GM19455 (cell line): ENCODE results near the gene TRMT61B.

ENCODE experiments used
- ATAC-seq: cut with Tn5 transposase; IDR thresholded peaks from one replicate; pipeline ENCODE4 v1.9.1; 2021; ENCODE audit not compliant: unreplicated experiment

The TRMT61B gene

DNA sequence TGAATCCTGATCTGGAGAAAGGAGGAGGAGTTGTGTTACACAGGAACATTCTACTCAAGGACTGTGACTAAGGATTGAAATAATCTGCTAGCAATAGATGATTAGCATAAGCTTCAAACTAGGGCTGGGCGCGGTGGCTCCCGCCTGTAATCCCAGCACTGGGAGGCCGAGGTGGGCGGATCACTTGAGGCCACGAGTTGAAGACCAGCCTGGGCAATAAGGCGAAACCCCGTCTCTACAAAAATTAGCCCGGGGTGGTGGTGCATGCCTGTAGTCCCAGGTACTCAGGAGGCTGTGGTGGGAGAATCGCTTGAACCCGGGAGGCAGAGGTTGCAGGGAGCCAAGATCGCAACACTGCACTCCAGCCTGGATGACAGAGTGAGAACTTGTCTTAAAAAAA lies 1.5 kb downstream of the TRMT61B start:
- no peak for ATAC-seq

DNA sequence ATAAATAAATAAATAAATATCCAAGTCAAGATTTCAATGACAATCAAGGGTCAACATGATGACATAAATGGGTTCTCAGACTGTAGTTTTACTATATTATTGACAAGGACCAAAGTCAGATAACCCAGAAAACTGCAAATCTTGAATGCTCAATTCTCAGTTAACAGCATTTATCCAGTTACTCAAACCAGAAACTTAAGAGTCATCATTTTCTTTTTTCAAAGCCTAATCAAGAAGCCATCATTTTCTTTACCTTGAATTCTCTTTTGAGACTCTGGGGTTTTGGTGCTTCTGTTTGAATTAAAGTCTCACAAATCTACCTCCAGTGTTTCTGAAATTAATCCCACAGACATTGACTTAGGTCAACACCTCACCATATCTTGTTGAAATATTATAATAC lies 14.1 kb downstream of the TRMT61B start:
- no peak for ATAC-seq

DNA sequence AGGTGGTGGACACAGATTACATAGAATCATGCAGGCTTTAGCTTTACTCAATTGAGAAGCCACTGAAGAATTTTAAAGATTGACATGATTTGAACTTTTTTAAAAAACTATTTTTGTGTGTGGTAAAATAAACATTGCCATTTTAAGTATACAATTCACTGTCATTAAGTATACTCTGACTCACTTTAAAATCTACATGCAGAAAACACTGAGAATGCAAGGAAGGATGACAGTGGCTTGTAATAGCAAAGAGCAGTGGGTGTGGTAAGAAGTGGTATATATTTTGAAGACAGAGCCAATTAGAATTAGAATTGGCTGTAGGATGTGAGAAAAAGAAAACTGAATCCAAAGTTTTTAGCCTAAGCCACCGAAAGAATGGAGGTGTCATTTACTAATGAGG lies 14.9 kb downstream of the TRMT61B start:
- no peak for ATAC-seq

DNA sequence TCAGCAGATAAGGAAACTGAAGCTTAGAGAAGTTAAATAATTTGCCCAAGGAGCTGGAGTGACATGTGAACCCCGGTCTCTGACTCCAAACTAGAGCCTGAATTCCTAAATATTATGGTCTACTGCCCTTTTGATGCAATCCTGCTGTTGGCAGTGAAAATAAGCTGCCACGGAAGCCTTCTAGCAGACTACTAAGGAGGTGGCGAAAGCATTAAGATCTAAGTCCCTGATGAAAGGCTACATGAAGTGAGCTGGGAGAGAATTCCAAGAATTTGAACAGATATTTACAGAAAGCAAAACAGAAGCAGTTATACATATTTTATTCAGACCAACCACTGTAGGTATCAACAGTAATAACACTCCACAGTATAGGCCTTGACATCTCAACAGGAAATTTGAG lies 28.1 kb downstream of the TRMT61B start:
- ATAC-seq, result no peak

DNA sequence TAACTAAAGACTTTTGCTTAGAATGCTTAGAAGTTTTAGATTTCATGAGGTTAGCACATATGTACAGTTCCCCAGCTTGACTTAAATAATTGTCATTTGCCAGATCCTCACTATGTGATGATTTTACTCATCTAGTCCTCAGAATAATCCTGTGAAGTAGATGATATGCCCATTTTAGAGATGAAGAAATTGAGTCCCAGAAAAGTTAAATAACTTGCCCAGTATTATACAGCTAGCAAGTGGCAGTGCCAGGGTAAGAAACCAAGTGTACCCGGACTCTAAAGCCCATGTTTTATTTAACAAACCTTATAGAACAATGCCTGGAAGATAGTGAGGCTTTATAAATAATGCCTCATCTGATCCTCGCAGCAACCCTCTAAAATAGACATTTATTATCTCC lies 31.1 kb downstream of the TRMT61B start:
- no peak for ATAC-seq

DNA sequence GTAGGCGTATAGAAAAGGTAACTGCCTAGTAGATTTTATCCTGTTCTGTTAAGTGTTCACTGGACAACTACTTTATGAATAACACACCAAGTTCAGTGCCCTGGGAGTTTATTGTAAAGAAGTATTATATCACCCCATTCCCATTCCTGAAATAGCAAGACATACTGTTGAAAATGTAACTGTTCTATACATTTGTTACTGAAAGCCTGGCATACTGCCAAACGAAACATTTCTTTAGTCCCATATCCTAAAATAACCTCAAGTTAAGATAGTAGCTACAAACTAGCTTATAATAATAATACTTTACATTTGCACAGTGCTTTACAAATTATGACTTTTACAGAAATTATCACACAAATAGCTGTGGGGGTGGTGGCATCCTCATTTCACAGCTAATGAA lies 34.3 kb downstream of the TRMT61B start:
- no peak for ATAC-seq

DNA sequence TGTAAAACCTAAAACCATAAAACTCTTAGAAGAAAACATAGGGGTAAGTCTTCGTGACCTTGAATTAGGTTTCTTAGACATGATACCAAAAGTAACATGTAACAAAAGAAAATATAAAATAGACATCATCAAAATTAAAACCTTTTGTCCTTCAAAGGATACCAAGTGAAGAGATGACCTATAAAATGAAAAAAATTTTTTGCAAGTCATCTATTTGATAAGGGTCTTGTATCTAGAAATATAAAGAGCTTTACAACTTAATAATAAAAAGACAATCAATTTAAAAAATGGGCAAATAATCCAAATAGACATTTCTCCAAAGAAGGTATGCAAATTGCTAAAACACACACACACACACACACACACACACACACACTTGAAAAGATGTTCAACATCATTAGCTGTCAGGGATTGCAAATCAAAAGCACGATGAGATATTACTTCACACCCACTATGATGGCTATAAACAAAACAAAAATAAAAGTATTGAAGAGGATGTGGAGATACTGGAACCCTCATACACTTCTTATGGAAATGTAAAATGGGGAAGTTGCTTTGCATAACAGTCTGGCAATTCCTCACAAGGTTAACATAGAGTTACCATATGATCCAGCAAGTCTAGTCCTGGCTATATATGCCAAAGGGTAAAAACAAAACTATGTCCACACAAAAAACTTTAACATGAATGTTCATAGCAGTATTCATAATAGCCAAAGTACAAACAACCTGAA lies 36.2 kb downstream of the TRMT61B start:
- no peak for ATAC-seq

DNA sequence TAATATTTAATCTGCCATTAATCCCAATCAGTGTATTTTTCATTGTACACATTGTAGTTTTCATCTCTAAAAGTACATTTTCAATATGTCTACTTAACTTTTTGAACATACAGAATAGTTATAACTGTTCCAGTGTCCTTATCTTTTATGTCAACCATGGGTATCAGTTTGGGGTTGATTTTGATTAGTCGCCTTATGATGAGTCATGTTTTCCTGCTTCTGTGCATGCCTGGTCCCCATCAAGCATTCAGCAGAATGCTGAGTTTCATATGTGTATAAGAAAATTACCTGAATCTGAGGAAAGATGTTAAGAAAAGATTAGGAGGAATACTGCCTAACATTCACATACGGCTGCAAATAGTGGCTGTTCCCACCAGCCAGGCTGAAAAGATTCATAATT lies 41.7 kb downstream of the TRMT61B start:
- no peak for ATAC-seq

DNA sequence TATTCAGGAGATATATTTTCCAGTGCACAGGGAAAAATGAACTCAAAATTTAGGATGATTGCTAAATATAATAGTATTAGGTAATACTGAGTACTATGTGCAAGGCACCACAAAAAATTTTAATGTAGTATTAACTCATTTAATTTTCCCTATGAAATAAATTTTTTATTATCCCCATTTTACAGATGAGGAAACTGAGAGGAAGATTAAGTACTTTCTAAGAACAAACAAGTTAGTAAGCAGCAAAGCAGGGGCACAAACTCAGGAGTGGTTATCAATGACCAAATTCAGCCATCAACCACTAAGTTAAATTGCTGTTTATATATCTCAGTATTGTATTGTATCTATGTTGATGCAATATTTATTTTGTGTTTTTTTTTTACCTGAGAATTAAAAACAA lies 45.2 kb downstream of the TRMT61B start:
- ATAC-seq, result no peak

DNA sequence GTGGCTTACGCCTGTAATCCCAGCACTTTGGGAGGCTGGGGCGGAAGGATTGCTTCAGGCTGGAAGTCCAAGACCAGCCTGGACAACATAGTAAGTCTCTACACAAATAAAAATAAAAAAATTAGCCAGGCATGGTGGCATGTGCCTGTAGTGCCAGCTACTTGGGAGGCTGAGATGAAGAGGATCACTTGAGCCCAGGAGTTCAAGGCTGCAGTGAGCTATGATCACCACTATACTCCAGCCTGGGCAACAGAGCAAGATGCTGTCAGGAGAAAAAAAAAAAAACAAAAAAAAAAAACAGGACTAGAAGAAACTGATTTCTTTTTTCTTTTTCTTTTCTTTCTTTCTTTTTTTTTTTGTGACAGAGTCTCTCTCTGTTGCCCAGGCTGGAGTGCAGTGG lies 45.9 kb downstream of the TRMT61B start:
- no peak for ATAC-seq

DNA sequence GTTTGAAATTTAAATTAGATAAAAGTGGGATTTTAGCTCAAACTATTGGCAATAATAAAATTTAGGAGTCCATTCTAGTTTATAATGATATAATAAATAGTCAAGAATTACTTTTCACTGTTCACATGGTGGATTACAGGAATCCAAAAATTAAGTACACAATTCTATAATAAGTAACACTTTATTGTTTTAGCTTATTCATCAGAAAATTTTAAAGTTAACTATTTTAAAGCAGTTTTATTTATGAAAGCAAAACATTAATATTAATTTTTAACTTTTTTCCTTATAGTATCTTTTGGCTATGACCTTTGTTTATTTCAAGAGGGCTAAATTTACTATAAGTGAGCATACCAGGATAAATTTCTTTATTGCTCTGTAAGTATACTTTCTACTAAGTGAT lies 48.1 kb downstream of the TRMT61B start:
- ATAC-seq, result no peak

DNA sequence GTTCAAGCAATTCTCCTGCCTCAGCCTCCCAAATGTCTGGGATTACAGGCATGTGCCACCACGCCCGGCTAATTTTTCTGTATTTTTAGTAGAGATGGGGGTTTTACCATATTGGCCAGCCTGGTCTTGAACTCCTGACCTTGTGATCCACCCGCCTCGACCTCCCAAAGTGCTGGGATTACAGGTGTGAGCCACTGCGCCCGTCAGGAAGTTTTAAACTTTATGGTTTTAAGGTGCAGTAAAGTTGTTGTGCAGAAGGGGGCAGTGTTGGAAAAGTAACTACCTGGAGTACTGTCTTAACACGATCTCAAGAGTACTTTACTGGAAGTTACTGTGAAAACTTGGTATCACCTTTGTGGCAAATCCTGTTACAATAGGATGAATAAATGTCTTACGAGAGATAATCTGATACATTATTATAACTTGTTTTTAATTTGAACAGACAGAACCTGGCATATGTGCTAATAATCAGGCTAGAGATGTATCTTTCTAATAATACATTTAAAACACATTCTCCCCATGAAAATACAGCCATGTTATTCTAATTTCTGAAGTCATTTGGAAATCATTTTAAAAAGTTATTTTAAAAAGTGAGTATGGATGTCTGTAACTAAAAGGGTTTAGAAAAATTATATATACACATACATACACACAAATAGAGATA lies 48.7 kb downstream of the TRMT61B start:
- no peak for ATAC-seq

DNA sequence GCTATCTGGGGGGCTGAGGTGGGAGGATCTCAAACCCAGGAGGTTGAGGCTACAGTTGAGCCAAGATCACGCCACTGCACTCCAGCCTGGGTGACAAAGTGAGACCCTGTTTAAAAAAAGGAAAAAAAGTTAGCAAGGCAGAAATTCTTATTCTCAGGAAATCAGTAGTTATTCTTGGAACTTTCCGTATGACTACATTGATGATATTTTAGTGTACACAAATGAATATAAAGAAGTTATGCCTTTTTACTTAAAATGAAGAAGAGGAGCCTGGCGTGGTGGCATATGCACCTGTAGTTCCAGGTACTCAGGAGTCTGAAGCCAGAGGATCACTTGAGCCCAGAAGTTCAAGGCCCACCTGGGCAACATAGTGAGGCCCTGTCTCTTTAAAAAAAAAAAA lies 52.1 kb downstream of the TRMT61B start:
- ATAC-seq, result no peak

DNA sequence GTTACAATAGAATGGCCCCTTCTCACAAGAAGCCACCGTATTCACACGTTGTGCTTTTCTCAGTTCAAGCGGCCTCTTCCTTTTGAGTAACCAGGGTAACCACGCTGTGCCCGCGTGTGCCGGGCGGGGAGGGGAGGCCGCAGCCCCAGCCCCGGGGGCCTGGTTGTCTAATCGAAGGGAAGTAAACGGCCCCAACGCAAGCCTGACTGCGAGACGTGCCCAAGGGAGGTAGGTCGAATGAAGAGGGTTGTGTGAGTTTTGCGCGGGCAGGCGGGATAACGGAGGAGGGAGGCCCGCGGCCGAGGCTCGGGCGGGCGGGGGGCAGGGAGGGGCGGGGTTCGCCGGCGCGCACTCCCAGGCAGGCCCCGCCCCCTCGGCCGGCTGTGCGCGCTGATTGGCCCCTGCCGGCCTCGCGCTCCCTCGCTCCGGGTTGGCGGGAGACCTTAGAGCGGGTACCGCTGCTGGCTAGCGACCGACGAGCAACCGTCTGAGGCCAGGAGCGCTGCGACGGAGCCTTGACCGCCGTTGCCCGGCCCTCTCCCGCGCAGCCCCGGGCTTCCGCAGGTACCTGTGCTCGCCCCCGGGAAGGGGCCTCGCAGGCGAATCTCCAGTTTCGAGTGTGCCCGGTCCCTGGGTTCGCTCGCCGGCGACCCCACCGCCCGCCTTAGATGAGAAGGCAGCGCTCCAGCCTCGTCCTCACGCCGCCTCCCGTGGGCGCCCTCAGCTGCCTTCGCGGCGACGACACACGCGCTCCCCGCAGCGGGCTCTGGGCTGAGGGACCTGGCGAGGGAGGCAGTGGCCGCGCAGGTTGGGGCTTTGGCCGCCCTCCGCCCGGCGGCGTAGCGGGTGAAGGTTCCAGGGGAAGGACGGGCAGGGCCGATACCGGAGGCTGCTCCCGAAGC lies 59.5 kb downstream of the TRMT61B start, which contains the start of gene SPDYA:
Gene SPDYA, plus strand, starts transcription at position 451 of the 902 bp plus-strand sequence. CDS start 5,181 bp downstream, outside the sequence.
- peak; percentile 76 for ATAC-seq

DNA sequence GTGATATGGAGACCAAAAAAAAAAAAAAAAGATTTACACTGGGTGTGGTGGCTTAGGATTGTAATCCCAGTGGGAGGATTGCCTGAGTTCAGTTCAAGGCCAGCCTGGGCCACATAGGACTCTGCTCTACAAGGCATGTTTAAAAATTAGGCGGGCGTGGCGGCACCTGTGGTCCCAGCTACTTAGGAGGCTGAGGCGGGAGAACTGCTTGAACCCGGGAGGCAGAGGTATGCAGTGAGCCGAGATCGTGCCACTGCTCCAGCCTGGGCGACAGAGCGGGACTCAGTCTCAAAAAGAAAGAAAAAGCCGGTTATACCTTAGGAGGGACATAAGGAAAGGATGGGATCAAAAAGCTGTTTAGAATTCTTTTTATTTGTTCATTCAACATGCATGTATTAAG lies 60.2 kb downstream of the TRMT61B start:
- no peak for ATAC-seq

DNA sequence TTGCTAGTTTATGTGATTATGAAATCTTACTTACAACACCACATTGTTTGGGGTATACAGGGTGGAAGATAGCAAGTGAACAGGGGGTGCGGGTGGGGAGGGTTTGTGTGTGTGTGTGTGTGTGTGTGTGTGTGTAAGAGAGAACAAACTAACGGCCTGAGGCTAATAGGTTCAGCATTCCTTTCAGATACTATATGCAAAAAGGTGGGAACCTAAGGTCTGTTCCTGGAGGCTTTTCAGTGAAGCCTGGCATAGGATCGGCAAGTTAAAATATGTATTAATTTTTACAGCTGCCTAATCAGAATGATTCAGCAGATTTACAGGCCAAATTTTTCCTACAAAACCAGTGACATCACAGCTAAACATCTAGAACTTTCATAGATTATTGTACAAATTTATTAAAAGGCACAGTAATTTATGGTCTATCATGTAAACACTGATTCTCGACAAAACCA lies 67.1 kb downstream of the TRMT61B start:
- no peak for ATAC-seq

DNA sequence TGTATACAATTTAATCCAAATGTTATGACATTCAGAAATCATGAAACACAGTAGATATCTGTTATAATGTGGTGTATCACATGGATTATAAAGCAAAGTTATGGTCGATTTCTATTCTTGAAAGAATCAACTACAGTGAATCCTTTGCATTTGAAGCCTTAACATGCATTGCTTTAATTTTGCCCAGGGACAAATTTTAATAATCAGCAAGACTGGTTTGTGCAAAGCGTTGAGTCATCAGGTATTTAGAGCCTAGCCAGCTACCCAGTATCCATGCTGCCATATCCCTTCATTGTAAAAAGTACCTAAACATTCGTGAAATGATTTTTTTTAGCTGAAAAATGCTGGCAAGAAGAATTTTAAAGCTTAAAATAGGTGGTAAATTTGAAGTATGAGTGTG lies 68.4 kb downstream of the TRMT61B start:
- no peak for ATAC-seq
